ENCODE data around the gene TXLNG.

TXLNG gene

GRCh38 chrX:16786139-16786790 lies at the start of gene TXLNG:
TSS of gene TXLNG (plus strand) at chrX:16786466. CDS start at chrX:16786488, 22 bp downstream.
- peak within 1 kb of the TSS; percentile 88 for H3K4me3 ChIP-seq (ENCODE audit: low read depth, low read length)
- TF ChIP-seq CTCF (IDR thresholded peaks at IDR 0.05; ENCODE audit: low read depth, low read length, missing control alignments), result no peak
- peak; percentile 100 for DNase-seq
- in situ Hi-C loops (cut with HindIII; ENCODE audit: low pct_ligation_motif_present, low sequenced_read_pairs), result no loop called here
- no peaks in the 10 kb centered on the region for H3K36me3 ChIP-seq (replicated peaks)
- H3K27me3 ChIP-seq (replicated peaks), result no peaks in the 10 kb centered on the region
- H3K27ac ChIP-seq, result peak within 1 kb of the TSS; percentile 73

- Histone ChIP-seq H3K36me3 (replicated peaks) (peaks cover 25% of the 10 kb centered on the region), H3K4me3 (ENCODE audit: low read depth, low read length) (no peak overlapping the region), H3K27me3 (replicated peaks) (no peaks in the 10 kb centered on the region), H3K27ac (no peak overlapping the region)
- no peak for TF ChIP-seq CTCF (IDR thresholded peaks at IDR 0.05; ENCODE audit: low read depth, low read length, missing control alignments)
- no peak for DNase-seq
- in situ Hi-C loops (cut with HindIII; ENCODE audit: low pct_ligation_motif_present, low sequenced_read_pairs), result no loop called here
These were observed 49.2 kb upstream of the TXLNG start for GRCh38 chrX:16737024-16737423.

GRCh38 chrX:16739574-16739973 lies 46.7 kb upstream of the TXLNG start:
- no peak overlapping the region for H3K4me3 ChIP-seq (ENCODE audit: low read depth, low read length)
- DNase-seq, result no peak
- in situ Hi-C loops (cut with HindIII; ENCODE audit: low pct_ligation_motif_present, low sequenced_read_pairs), result no loop called here
- no peak overlapping the region for H3K27ac ChIP-seq
- TF ChIP-seq CTCF (IDR thresholded peaks at IDR 0.05; ENCODE audit: low read depth, low read length, missing control alignments), result no peak
- peaks cover 41% of the 10 kb centered on the region for H3K36me3 ChIP-seq (replicated peaks)
- no peaks in the 10 kb centered on the region for H3K27me3 ChIP-seq (replicated peaks)

GRCh38 chrX:16743604-16744325 lies 42.5 kb upstream of the TXLNG start:
- TF ChIP-seq CTCF (IDR thresholded peaks at IDR 0.05; ENCODE audit: low read depth, low read length, missing control alignments), result peak; percentile 79
- peak; percentile 73 for DNase-seq
- Histone ChIP-seq H3K36me3 (replicated peaks) (peaks cover 43% of the 10 kb centered on the region), H3K27ac (peak overlapping the region; percentile 48), H3K27me3 (replicated peaks) (no peaks in the 10 kb centered on the region), H3K4me3 (ENCODE audit: low read depth, low read length) (no peak overlapping the region)
- in situ Hi-C loops (cut with HindIII; ENCODE audit: low pct_ligation_motif_present, low sequenced_read_pairs), result no loop called here

GRCh38 chrX:16745102-16745501 lies 41.2 kb upstream of the TXLNG start:
- Histone ChIP-seq H3K36me3 (replicated peaks) (peaks cover 54% of the 10 kb centered on the region), H3K27ac (no peak overlapping the region), H3K4me3 (ENCODE audit: low read depth, low read length) (no peak overlapping the region), H3K27me3 (replicated peaks) (no peaks in the 10 kb centered on the region)
- no peak for TF ChIP-seq CTCF (IDR thresholded peaks at IDR 0.05; ENCODE audit: low read depth, low read length, missing control alignments)
- no peak for DNase-seq
- in situ Hi-C loops (cut with HindIII; ENCODE audit: low pct_ligation_motif_present, low sequenced_read_pairs), result no loop called here

Measured in brain microvascular endothelial cell (primary cell).